KMS-11 (cell line): ENCODE measurements around the gene TEAD1.

ENCODE experiments used
- H2AFZ ChIP-seq: fragments of 200-600 bp; sonication (generic); 2 replicates; pipeline ENCODE4 v1.6.1; 2016; ENCODE audit warnings: antibody characterized with exemption, mixed run types, low read depth
- H3K27ac ChIP-seq: fragments of 200-600 bp; sonication (generic); 2 replicates; pipeline ENCODE4 v1.6.1; 2016; ENCODE audit warnings: mild to moderate bottlenecking, mixed run types
- H3K27me3 ChIP-seq: fragments of 200-600 bp; sonication (generic); 2 replicates; pipeline ENCODE4 v1.6.1; 2017; ENCODE audit warnings: mild to moderate bottlenecking, low read depth, mixed run types, moderate library complexity; ENCODE audit not compliant: insufficient read depth
- H3K36me3 ChIP-seq: fragments of 200-600 bp; sonication (generic); 2 replicates; pipeline ENCODE4 v1.6.1; 2017; ENCODE audit warnings: mild to moderate bottlenecking, mixed run types; ENCODE audit not compliant: insufficient read depth
- H3K4me1 ChIP-seq: fragments of 200-600 bp; sonication (generic); 2 replicates; pipeline ENCODE4 v1.6.1; 2016; ENCODE audit warnings: mild to moderate bottlenecking, low read depth, mixed run types; ENCODE audit not compliant: poor library complexity, severe bottlenecking
- H3K4me2 ChIP-seq: fragments of 200-600 bp; sonication (generic); 2 replicates; pipeline ENCODE4 v1.7.0; 2016; ENCODE audit warnings: mild to moderate bottlenecking, mixed run types
- H3K4me3 ChIP-seq: fragments of 200-600 bp; sonication (generic); IDR thresholded peaks from 2 replicates; pipeline ENCODE4 v1.6.1; 2017; ENCODE audit warnings: low read depth, low read length, mixed read lengths; ENCODE audit not compliant: insufficient read depth
- H3K79me2 ChIP-seq: fragments of 200-600 bp; sonication (generic); 2 replicates; pipeline ENCODE4 v1.6.1; 2016; ENCODE audit warnings: low read depth, mixed run types; ENCODE audit not compliant: insufficient read depth
- H3K9ac ChIP-seq: fragments of 200-600 bp; sonication (generic); 2 replicates; pipeline ENCODE4 v1.6.1; 2016; ENCODE audit warnings: mild to moderate bottlenecking, mixed run types
- H4K20me1 ChIP-seq: fragments of 200-600 bp; sonication (generic); 2 replicates; pipeline ENCODE4 v1.6.1; 2016; ENCODE audit warnings: mild to moderate bottlenecking, mixed run types; ENCODE audit not compliant: insufficient read depth
- TF ChIP-seq, protein P1 (sequence below): fragments of 200-600 bp; sonication (generic); conservative IDR thresholded peaks from 2 replicates; pipeline ENCODE4 v1.6.1; 2017; ENCODE audit warnings: low read depth, mild to moderate bottlenecking, antibody characterized with exemption, low read length, moderate library complexity, mixed read lengths

The TEAD1 gene

DNA sequence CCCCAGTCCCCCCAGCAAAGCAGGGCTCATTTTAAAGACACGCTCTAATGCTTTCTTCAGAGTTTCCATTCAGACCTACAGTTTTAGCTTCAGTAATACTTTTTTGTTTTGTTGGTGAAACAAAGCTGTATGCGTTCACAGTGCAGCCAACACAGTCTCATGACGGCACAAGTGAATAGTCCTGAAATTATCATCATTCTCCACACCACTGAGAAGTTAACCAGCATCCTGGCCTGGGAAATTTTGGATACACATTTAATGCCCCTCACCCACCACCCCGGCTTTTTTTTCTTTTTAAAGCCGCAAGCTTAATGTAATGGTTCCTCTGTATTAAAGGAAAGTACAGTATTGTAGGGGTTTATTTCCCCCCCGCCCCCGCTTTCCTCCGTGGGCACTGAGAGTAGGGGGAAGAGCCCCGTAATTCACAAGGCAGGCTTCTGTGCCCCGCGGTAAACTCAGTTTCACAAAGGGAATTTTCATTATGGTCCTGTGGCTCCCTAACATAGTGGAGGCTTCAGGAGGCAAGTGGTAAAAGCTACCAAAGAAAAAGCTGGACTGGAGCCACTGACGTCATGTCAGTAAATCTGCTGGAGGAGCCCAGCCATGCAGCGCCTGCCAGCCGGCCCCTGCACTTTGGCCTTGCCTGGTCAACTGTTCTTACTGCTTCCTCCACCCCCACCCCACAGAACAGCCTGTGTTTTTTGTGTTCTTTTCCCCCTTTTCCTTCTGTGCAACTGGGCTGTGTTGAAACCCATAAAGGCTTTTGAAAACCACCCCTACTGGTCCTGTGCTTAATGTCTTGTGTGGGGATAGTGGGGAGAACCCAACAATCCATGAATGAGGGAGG, 18.2 kb downstream of the TEAD1 start:
- peaks cover 98% of the 10 kb centered on the region for H3K79me2 ChIP-seq
- H3K4me1 ChIP-seq: peaks cover 61% of the 10 kb centered on the region
- no peak overlapping the region for H3K9ac ChIP-seq
- no peak overlapping the region for H2AFZ ChIP-seq
- H3K27me3 ChIP-seq: no peaks in the 10 kb centered on the region
- H3K4me2 ChIP-seq: no peak overlapping the region
- H3K4me3 ChIP-seq: no peak overlapping the region
- peaks cover 45% of the 10 kb centered on the region for H4K20me1 ChIP-seq
- TF ChIP-seq, protein P1, sequence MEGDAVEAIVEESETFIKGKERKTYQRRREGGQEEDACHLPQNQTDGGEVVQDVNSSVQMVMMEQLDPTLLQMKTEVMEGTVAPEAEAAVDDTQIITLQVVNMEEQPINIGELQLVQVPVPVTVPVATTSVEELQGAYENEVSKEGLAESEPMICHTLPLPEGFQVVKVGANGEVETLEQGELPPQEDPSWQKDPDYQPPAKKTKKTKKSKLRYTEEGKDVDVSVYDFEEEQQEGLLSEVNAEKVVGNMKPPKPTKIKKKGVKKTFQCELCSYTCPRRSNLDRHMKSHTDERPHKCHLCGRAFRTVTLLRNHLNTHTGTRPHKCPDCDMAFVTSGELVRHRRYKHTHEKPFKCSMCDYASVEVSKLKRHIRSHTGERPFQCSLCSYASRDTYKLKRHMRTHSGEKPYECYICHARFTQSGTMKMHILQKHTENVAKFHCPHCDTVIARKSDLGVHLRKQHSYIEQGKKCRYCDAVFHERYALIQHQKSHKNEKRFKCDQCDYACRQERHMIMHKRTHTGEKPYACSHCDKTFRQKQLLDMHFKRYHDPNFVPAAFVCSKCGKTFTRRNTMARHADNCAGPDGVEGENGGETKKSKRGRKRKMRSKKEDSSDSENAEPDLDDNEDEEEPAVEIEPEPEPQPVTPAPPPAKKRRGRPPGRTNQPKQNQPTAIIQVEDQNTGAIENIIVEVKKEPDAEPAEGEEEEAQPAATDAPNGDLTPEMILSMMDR: no peak
- no peaks in the 10 kb centered on the region for H3K36me3 ChIP-seq
- no peak overlapping the region for H3K27ac ChIP-seq

DNA sequence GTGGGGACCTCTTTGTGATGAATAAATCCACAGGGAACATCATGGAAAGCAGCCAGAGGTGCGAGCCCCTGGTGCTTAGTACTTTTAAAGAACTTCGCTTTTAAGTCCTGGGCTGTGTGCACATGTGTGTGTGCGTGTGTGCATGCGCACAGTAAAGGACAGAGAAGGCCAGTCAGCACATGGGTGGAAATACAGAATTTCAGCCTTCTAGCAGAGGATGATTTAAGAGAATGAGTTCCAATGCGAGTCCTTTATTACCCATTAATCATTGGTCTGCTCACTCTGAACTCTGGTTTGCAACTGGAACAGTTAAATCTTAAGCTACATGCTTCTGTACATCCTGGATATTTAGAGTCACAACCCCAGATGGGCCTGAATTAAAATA, 18.9 kb downstream of the TEAD1 start:
- no peak overlapping the region for H3K4me3 ChIP-seq
- TF ChIP-seq, protein P1: no peak
- peaks cover 61% of the 10 kb centered on the region for H3K4me1 ChIP-seq
- H3K9ac ChIP-seq: no peak overlapping the region
- H3K36me3 ChIP-seq: no peaks in the 10 kb centered on the region
- peaks cover 98% of the 10 kb centered on the region for H3K79me2 ChIP-seq
- H2AFZ ChIP-seq: no peak overlapping the region
- H3K27me3 ChIP-seq: no peaks in the 10 kb centered on the region
- no peak overlapping the region for H3K4me2 ChIP-seq
- H3K27ac ChIP-seq: no peak overlapping the region
- peaks cover 40% of the 10 kb centered on the region for H4K20me1 ChIP-seq

DNA sequence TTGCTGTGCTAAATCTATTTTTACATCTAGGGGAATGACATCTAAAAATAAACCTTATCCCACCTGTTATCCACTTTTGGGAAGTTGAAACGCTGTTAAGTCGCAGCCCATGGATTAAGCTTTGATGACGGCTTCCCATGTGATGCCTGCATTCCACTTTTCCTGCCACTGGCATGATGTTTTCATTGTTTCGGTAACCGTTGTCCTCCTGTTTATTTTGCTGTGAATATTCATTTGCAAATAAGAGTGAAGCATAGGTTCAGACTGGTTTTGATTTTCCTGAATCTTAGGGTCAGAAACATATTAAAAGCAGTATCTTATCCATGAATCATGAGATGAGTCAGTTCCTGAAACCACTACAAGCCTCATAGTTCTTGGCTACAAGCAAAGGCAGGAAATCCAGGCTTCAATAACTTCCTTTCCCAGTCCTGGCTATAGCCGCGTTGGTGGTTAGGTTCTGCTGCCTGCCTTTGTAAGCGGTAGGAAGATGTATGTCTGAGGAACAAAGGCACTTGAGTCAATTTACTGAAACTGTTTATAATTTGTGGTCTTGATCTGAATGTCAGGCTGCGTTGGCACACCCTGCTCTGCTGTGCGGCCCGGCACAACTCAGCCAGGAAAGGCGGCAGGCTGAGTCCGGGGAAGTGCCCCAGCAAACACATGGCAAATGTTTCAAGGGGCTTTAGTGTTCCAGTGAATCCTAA, 19.4 kb downstream of the TEAD1 start:
- TF ChIP-seq, protein P1: no peak
- Histone ChIP-seq H3K4me1 (peaks cover 62% of the 10 kb centered on the region), H2AFZ (no peak overlapping the region), H3K4me2 (no peak overlapping the region), H3K36me3 (no peaks in the 10 kb centered on the region), H3K27me3 (no peaks in the 10 kb centered on the region), H3K79me2 (peaks cover 97% of the 10 kb centered on the region), H3K9ac (no peak overlapping the region), H3K27ac (no peak overlapping the region), H4K20me1 (peaks cover 39% of the 10 kb centered on the region), H3K4me3 (no peak overlapping the region)

DNA sequence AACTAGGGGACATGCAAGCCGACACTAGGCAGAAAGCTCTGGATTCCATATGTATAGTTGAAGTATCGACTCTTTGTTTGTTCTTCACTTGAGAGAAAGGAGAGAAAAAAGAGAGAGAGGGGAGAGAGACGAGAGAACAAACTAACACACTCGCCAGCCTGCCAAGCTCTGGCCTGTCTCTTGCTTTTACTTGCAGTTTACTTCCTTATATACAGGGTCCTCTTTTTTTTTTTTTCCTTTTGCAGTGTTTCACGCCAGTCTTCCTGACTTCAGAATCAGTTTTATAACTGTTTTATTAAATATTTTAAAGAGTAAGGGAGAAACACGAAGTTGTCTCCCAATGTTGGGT, 19.9 kb downstream of the TEAD1 start:
- Histone ChIP-seq H3K4me1 (peaks cover 63% of the 10 kb centered on the region), H2AFZ (no peak overlapping the region), H3K79me2 (peaks cover 95% of the 10 kb centered on the region), H3K27me3 (no peaks in the 10 kb centered on the region), H4K20me1 (peaks cover 39% of the 10 kb centered on the region), H3K27ac (no peak overlapping the region), H3K9ac (no peak overlapping the region), H3K4me3 (no peak overlapping the region), H3K4me2 (no peak overlapping the region), H3K36me3 (no peaks in the 10 kb centered on the region)
- TF ChIP-seq, protein P1: no peak
